Activated CD8-positive, alpha-beta memory T cell treated with anti-CD3 and anti-CD28 coated beads, Interleukin-2, amount 50 U/mL, for 1 hour (primary cell): ENCODE results near the gene CELF2.

Experiments used
- DNase-seq: peaks from one replicate; pipeline ENCODE4 v3.0.0-alpha.2; 2020; ENCODE audit errors: extremely low read depth

Gene CELF2

DNA sequence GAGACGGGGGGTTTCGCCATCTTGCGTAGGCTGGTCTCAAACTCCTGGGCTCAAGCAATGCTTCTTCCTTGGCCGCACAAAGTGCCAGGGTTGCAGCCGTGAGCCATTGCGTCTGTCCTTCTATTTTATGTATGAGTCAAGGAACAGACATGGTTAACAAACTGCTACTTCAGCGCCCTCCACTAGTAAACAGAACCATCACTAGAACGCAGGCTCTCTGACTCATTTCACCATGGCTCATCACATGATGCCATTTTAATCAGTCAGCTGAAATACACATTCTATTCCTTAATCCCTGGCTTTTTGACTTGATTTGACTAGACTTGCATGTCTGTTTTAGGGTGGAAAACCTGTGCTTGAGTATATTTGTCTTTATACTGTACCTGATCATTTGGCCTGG, 41.3 kb downstream of the CELF2 start:
- no peak for DNase-seq

DNA sequence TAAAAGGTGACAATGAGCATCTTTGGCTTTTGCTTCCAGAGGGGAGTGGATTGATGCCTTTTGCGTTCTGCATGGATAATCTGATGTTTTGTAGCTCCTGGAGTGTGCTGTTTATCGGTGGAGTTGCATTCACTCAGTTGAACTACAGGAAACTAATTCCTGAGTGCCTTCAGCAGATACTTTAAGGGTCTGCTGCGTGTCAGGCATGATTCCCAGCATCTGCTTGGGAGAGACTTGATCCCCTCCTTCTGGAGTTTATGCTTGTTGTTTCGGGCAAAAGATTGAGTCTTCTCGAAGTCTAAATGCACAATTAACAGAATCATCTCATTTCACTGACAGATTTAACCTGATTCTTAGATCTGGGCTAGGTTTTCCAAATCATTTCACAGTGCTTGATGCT, 46.2 kb downstream of the CELF2 start:
- DNase-seq: no peak

DNA sequence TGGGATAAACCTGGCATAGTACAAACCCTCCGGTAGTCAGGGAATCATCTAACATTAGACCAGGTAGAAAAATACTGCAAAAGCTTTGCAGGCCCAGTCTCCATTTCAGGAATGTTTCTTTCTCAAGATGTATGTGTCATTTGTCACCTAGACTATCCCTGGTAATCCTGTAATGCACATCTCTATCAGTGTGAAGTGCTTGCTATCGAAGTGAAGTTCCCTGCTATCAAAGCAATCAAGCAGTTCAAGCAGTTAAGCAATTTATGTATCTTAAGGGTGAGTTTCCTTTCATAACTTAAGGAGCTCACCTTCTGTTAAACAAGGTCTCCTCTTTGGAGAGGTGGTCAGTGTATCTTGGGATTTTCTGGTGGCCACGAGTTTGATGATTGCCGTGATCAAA, 47.2 kb downstream of the CELF2 start:
- no peak for DNase-seq

DNA sequence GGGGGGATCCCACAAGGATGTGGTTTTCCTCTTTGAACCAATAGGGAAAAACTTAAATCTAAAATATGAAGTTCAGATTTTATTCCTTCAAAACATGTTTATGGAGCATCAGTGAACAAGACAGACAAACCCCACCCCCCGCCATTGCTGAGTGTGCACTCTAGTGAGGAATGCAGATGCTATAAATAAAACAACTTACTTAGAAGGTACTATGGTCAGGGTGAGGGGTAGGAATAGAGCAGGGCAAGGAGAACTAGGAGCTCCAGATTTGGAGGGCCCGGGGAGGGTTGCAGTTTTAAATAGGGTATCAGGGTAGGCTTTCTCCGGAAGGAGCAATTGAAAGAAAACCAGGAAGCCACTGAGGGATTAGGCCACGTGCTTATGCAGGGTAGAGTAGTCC, 47.9 kb downstream of the CELF2 start:
- no peak for DNase-seq

DNA sequence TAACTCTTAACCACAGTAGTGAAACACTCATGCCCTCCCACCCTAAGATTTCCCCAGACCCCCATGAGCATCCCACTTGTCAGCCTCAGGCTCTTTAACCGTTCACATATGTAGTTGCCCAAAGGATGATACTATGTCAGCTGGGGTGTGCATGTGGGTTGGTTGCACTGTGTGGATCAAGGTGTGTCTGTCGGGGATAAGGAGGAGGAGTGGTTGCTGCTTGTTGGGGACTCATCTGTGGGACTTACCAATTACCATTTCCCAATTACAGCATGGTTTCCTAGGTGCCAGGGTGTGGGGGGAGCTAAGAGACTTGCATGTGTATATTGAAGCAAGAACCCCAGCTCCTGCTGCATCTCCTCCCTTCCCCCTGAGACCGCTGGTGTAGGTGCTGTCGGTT, 48.8 kb downstream of the CELF2 start:
- DNase-seq: no peak

DNA sequence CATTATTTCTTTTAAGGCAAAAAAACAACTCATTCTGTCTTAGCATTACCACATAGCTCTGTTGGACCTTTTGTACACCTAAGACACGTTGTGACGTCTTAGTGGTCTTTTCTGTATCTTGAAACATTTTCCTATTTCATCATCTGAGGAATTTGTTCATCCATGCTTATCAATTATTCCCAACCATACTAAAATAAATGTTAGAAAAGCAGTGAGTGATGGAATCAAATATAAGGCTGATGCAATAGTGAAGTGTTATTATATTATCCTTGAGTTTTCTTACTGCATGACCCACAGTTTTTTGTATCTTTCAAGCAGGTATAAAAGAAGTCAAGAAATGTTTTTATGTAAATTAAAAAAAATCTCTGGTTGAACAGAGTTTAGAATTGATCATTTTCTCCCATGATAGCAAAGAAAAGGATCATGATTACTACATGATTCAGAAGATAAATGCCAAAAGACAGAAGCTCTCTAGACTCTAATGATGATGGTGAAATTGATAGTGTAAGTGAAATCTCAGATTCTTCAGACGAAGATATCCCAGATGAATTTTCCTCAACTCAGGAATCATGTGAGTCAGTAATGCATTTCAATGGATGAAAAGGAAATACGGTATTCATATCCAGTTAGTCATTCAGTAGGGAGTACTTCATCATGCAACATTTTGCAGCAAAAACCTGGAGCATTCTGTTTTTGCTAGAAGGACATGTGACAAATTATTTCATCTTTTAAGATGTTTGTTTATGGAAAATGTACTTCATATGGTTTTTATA, 51.4 kb downstream of the CELF2 start:
- no peak for DNase-seq

DNA sequence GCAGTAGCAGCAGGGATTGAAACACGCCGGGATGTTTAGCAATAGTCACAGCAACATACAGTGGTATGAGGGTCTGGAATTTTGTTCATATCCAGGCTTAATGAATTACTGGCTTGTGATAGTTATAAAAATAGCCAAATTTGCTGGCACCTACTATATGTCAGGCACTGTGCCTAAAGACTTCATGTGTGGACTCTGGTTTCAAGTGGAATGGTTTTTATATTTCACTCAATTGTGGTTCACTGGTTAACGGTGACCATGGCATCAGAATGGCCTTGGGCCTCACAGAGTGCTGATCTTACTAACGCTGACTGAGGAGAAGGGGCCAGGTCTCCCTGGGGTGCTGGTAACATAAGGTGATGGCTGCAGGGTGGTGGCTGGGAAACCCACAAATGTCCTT, 55.7 kb downstream of the CELF2 start:
- DNase-seq: no peak

DNA sequence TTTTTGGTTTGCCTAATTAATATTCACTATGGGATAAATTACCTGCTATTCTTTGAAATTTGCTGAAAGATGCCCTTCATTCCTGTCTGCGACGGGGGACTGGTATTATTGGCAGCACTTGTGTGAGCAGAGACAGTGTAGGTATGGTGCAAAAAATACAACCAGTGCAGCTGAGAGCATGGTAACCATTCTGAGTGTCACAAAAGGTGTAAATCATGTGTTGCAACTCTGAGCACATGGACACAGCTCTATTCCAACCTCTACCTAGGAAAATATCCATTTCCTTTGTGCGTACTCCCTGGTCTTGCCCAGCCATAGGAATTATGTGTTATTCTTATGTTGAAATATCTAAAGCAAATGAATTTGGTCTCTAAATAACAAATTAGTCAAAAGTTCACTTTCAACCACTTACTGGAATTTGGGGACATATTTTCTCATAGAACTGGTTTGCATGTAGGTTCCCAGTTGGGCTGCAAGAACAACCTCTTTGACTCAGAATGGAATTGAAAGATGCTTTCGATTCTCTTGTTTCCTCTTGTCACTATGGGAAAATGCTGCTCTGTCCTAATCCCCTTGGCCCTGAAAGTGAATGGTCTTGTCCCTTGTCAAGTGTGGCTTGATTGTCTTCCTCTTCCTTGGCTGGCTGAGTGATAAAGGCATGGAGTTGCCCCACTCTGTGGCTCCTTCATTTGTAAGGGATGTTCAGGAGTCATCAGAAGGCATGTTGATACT, 57.0 kb downstream of the CELF2 start:
- no peak for DNase-seq

DNA sequence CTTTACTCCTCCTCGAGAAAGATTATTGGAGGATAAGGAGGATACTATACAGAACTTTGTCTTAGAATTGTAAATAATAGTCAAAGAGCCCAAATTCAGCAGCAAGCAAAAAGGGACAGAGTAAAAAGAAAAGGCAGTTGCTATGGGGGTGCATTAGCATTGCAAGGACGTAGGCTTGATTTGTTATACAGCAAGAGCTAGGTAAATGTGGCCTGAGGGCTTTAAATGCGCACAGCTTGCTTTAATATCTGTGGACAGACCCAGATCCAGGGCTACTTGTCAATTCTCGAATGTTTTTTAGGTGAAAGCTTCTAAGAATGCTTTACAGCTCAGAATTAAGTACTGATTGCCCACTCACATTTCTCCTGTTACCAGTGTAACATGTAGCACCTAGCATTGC, 58.5 kb downstream of the CELF2 start:
- no peak for DNase-seq

DNA sequence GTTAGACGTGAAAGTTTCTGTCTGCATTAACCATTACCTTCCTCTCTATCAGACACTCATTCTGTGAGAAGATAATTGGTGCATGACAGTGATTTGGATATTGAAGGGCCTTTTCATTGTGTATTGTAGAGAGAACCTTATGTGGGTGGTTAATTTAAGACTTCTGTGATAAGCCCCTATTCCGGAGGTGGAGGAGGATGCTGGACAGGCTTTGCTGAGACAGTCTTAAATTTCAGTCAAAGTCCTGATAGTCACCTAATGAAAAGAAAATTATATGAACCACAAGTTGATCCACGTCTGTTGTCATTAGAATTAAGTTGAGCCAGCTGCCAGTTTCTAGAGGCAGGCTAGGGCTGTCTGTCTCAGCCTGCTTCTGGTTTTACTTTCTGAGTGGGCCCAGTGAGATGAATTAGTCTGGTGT, 62.9 kb downstream of the CELF2 start:
- DNase-seq: no peak

DNA sequence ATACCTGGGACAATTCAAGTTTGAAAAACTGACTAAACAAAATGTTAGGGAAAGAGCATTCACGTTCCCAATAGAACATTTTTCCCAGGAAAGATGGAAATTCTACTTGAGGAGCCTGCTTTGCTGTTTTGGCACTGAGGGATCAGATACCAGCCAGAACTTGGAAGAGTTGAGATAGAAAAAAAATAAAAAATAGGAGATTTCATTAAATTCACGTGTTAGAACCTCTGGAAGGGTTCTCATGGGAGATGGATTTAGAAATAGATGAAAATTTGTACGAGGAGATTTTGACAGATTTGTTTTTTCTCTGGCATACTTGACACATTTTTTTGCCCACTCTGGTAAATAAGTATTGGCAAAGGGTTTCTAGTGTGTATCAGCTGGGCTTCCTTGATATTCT, 63.7 kb downstream of the CELF2 start:
- no peak for DNase-seq

DNA sequence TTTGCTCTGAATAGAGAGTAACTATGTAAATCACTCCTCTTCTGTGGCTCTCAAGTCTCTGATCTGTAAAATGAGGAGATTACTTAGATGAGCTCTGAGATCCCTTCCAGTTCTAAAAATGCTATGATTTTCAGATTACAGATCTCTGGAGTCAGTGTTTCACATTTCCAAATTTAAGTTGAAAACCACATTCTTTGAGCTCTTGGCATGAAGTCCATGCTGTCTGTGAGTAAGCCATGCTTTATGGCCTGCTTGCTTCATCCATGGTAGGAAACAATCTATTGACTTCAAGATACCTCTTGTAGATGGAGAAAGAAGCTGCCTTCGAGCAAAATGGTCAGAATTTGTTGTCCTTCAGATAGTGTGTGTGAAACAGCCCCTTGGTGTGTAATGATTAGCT, 64.9 kb downstream of the CELF2 start:
- no peak for DNase-seq

DNA sequence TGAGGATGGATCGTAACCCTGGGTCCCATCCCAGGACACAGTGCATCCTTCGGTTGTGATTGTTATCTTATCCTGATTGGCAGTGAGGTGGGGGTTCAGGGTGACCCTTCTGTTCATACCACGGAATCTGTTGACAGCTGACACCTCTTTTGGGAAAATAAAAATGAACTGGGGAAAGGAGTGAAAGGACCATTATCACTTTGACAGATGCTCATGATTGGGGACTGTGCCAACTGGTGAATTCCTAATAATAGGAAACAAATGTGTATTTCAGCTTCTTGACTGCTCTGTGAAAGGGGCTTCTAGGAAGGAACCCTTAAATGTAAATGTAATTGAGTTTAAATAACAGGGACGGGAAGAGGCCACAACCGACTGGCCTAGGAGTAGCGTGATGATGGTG, 65.4 kb downstream of the CELF2 start:
- DNase-seq: no peak

DNA sequence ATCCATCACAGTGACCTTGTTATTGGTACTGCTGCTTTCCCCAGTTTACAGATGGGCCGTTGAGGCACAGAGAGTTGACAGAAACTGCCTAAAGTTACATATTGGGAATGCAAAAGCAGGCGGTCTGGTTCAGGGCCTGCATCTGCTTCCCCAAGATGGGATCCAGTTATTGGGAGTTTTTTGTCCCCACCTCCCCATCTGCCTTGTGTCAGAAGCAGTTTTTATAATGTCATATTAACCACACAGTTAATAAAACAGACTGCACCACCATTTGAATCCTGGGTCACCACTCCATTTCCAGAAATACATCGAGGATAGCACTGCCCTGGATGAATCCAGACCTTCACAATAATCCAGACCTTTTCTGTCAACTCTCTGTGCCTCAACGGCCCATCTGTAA, 67.9 kb downstream of the CELF2 start:
- no peak for DNase-seq

DNA sequence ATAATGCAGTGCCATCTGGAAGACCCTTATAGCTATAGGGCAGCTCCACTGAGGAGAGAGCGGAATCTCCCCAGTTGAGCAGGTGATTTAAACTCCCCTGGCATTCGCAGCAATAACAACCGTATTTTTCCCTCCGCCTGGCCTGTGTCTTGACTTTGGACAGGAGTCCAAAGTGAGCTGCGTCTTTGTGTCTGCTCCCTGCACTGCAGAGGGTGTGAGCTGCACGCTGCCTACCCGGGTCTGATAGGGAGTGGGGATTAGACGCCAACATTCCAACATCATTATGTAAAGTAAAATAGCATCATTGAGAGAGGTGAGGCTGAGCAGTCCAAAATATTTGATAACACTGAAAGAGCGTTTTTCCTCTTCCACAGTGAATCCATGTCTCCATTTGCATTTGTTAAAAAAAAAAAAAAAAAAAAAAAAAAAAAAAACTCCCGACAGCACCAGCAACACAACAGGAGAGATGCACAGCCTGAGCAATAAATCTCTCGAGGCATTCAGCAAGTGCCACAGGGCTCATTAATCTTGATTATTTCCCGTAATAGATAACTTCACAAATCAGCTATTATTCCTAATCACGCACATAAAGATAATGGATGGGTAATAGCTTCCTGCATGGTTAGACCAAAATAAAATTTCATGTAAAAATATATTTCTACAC, 68.6 kb downstream of the CELF2 start:
- no peak for DNase-seq

DNA sequence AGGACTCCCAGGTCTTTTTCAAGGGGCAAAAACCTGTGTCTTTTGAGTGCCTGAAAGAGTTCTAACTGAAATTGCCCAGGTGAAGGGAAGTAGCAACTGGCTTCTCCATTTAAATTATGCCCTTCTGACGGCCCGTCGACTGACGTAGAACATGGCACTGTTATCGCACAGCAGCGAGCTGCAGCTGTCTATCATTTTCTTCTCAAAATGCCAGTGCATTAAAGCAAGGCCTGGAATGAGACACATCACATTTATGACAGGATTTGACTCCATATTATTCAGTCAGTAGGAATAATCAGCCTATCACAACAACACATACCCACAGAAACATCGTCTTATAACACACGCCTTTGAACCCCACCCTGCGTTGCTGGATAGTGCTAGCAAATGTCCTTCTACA, 69.7 kb downstream of the CELF2 start:
- no peak for DNase-seq

DNA sequence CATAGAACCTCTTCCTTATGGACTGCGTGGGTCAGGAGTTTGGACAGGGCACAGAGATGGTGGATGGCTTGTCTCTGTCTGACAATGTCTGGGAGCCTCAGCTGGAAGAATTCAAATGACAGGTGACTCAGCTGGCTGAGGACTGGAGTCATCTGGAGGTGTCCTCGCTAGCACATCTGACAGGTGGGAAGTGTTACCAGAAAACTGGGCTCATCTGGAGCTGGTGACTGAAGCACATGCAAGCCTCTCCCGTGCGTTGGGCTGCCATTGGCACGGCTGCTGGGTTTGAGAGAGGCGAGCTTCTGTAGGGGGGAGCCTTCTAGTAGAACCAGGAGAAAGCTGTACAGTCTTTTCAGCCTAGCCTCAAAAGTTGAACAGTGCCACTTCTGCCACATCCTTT, 71.0 kb downstream of the CELF2 start:
- DNase-seq: no peak

DNA sequence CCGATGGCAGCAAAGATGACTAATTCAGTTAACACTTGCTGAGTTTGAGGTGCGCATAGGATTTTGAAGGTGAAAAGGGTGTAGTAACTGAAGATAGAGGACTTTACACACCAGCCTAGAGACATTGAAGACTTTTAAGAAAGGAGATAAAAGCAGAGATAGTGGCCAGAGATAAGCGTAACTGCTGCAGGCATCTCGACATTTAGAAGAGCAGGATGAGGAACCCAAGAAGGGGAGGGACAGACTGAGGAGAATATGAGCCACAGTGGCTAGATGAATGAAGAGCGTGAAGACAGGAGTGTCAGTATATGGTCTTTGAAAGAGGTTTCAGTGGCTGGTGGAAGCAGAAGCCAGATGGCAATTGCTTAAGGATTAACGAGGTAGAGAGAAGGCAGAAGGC, 71.6 kb downstream of the CELF2 start:
- DNase-seq: no peak

DNA sequence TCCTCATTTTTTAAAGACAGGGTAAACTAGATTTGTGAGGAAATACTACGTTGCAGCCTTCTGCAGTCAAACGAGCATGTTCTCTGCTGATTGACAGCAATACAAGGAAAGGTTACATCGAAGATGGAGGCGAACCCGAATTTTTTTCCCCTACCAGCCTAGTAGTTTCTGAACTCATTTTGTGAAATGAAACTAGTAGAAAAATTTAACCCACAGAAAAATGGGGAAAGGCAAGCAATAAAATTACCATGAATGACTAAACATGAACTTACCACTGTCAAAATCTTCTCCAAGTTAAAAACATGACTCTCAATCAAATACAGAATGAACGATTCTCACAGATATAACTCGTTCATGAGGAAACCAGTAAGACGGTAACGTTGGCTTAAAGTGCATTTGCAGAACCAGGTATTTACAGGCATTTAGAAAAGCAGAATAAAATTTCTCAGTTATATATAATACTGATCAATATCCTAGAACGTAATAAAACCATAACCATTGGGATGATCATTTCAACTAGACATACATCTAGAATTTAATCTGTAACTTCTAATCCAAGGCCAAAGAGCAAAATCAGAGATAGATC, 73.9 kb downstream of the CELF2 start:
- no peak for DNase-seq

DNA sequence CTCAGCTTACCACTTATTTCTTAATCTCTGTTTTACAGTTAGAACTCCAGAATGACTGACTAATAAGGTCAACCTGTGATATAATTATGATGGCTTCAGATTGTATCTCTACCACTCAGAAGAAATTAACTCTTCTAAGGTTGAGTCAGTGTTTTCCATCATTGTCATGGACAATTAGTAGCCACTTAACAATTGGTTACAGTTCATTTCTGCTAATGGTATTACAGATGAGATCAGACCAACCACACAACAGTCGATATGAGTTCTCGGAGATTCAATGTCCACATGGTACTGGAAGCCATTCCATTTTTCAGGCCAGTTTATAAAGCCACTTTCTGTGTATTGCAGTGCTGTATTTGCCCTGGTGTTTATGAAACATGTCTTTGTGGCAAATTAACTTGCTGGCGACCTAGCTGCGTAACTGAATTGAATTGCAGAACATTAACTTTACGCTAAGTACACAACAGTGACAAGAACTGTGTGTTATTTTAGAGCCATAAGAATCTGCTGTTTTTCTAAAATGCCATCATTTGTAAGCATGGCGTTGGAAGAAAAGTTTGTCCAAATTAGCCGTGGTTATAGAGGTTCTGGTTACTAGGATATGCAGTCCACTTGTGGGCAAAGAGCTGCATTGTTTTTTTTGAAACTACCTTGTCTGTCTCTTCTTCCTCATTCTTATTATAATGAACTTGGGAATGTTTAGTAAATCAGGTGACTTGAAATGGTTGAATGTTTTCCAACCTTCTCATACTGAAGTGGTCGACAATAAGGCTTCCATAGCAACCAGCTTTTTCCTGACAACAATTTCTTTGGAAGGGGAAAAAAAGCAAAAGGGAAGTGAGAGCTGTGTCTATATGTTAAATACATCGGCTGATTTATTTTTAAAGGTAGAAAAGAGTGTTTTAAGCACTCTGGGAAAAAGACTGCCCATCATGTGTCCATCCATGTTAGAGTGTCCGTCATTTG, 76.4 kb downstream of the CELF2 start:
- DNase-seq: no peak

DNA sequence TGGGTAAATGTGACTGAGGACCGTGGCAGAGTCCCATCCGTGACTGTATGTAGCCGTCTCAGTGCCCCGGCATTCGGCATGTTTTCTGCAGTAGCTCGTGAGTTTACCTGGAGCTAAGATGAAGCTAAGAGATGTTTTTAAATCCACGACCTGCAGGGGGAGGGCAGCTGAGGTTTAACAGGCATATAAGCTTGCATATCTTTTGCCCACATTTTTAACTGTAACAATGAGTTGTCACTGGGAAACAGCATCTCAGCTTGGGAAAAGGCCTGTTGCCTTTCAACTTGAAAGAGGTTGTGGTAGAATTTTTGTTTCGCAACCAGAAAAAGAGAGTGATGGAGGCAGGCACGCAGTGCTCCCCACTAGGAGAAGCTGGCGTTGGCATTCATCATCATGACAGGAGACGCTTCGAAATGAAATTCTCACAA, 77.7 kb downstream of the CELF2 start:
- no peak for DNase-seq
